K562 (cell line): Measurements from ENCODE around the gene HSD17B2.

ENCODE experiments used
- CHD1 ChIP-seq: fragments of 200-600 bp; sonication (generic); IDR thresholded peaks from one replicate; pipeline ENCODE4 v1.6.1; 2012; ENCODE audit warnings: mild to moderate bottlenecking, moderate library complexity, low read length, inconsistent platforms
- EP300 ChIP-seq: IDR thresholded peaks from 2 replicates; pipeline ENCODE4 v1.6.1; 2012; ENCODE audit warnings: low read length, improper control_type of control experiment
- GABPB1 ChIP-seq: sonication (generic); formaldehyde crosslinking; IDR thresholded peaks from 2 replicates; pipeline ENCODE4 v1.8.0; 2022; ENCODE audit warnings: mild to moderate bottlenecking, missing genetic modification reagents
- HDAC1 ChIP-seq, 2 experiments: fragments of 450-650 bp; IDR thresholded peaks; 2 replicates each; pipeline ENCODE4 v1.6.1; 2016 to 2017; ENCODE audit warnings: inconsistent platforms in 1 of 2, mild to moderate bottlenecking in 1 of 2, moderate library complexity in 1 of 2
- HMGXB4 ChIP-seq: sonication (generic); formaldehyde crosslinking; IDR thresholded peaks from 2 replicates; pipeline ENCODE4 v1.8.1; 2023; ENCODE audit warnings: mild to moderate bottlenecking, missing genetic modification reagents
- JUNB ChIP-seq: fragments of 450-650 bp; formaldehyde crosslinking; conservative IDR thresholded peaks from 2 replicates; pipeline ENCODE4 v1.4.0; 2020; ENCODE audit warnings: mild to moderate bottlenecking
- REST ChIP-seq, 2 experiments: fragments of 450-650 bp; formaldehyde crosslinking in 1 of 2; IDR thresholded peaks; 2 replicates each; pipeline versions ENCODE4 v1.4.0 to v1.6.1; 2014 to 2020; ENCODE audit warnings: mild to moderate bottlenecking in 2 of 2, borderline replicate concordance in 1 of 2, low read depth in 1 of 2
- TARDBP ChIP-seq: fragments of 450-650 bp; IDR thresholded peaks from 2 replicates; pipeline ENCODE4 v1.6.1; 2016
- THRB ChIP-seq: fragments of 450-650 bp; formaldehyde crosslinking; conservative IDR thresholded peaks from 2 replicates; pipeline ENCODE4 v1.4.0; 2022; ENCODE audit warnings: mild to moderate bottlenecking, missing genetic modification characterization
- ZNF589 ChIP-seq: fragments of 200-800 bp; sonication (Bioruptor generic); IDR thresholded peaks from 2 replicates; pipeline ENCODE4 v1.6.1; 2016; ENCODE audit warnings: low read depth, missing genetic modification characterization, missing compliant biosample characterization
- TF ChIP-seq, protein P1 (sequence below), 3 experiments: IDR thresholded peaks in 2 of 3; conservative IDR thresholded peaks in 1 of 3; 2 replicates each; pipeline ENCODE4 v1.5.1; 2011 to 2012; ENCODE audit warnings: low read length in 3 of 3, mild to moderate bottlenecking in 3 of 3, control low read depth in 2 of 3, improper control_type of control experiment in 1 of 3, inconsistent platforms in 1 of 3, low read depth in 1 of 3, mixed read lengths in 1 of 3, moderate library complexity in 1 of 3; ENCODE audit not compliant: insufficient read depth in 2 of 3
- TF ChIP-seq, protein P2 (sequence below): sonication (generic); formaldehyde crosslinking; IDR thresholded peaks from 2 replicates; pipeline ENCODE4 v1.5.0; 2020; ENCODE audit warnings: missing genetic modification reagents

DNA sequence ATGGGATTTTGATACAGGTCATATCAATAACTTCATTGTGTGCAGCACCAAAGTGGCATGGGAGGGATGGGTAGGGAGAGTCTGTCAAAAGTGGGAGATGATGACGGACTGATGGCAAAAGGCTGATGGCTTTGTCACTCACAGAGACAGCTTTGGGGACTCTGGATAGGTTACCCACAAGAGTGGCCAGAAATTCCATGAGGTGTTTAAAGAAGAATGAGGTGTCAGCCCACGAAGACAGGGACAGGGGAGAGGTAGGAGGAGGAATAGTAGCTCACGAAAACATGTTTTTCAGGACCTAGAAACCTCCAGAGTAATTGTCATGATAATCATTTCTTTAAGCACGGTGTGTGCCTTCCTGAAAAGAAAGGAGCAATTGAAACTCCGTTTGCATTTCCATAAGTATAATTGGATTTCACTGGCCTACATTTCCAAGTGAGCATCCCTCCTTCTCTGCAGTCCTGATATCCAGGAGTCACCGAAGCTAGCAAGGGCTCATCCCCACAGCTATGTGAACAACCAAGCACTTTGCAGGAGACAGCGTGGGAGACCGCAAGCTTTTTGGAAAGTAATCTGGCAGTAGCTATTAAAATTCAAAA, 60.0 kb downstream of the HSD17B2 start:
- TF ChIP-seq, protein P1, sequence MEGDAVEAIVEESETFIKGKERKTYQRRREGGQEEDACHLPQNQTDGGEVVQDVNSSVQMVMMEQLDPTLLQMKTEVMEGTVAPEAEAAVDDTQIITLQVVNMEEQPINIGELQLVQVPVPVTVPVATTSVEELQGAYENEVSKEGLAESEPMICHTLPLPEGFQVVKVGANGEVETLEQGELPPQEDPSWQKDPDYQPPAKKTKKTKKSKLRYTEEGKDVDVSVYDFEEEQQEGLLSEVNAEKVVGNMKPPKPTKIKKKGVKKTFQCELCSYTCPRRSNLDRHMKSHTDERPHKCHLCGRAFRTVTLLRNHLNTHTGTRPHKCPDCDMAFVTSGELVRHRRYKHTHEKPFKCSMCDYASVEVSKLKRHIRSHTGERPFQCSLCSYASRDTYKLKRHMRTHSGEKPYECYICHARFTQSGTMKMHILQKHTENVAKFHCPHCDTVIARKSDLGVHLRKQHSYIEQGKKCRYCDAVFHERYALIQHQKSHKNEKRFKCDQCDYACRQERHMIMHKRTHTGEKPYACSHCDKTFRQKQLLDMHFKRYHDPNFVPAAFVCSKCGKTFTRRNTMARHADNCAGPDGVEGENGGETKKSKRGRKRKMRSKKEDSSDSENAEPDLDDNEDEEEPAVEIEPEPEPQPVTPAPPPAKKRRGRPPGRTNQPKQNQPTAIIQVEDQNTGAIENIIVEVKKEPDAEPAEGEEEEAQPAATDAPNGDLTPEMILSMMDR (IDR thresholded peaks at IDR 0.05 in 2 of 3, conservative IDR thresholded peaks at IDR 0.05 in 1 of 3; ENCODE audit: insufficient read depth in 2 of 3, low read depth in 1 of 3, low read length in 3 of 3) = no peak
- no peak for TF ChIP-seq REST (IDR thresholded peaks at IDR 0.05; ENCODE audit: borderline replicate concordance)
- TF ChIP-seq REST (CRISPR knock-in tag; IDR thresholded peaks at IDR 0.05; ENCODE audit: low read depth) = no peak
- no peak for TF ChIP-seq ZNF589 (CRISPR knock-in tag)
- TF ChIP-seq HMGXB4 (CRISPR knock-in tag) = no peak
- TF ChIP-seq, protein P2, sequence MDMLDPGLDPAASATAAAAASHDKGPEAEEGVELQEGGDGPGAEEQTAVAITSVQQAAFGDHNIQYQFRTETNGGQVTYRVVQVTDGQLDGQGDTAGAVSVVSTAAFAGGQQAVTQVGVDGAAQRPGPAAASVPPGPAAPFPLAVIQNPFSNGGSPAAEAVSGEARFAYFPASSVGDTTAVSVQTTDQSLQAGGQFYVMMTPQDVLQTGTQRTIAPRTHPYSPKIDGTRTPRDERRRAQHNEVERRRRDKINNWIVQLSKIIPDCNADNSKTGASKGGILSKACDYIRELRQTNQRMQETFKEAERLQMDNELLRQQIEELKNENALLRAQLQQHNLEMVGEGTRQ = no peak
- no peak for TF ChIP-seq EP300
- no peak for TF ChIP-seq HDAC1 (IDR thresholded peaks at IDR 0.05)
- no peak for TF ChIP-seq THRB (CRISPR knock-in tag)
- TF ChIP-seq TARDBP = no peak
- TF ChIP-seq CHD1 = no peak
- no peak for TF ChIP-seq GABPB1 (CRISPR knock-in tag)
- no peak for TF ChIP-seq JUNB (CRISPR knock-in tag)
